NOMO-1 treated with DMSO at 0.1 percent for 48 hours (cell line): ENCODE results near the gene GPHN.

Source experiments
- DNase-seq: peaks from one replicate; lab custom pipeline; 2025; ENCODE audit not compliant: unreplicated experiment; lab: John Stamatoyannopoulos, UW

The GPHN gene

DNA sequence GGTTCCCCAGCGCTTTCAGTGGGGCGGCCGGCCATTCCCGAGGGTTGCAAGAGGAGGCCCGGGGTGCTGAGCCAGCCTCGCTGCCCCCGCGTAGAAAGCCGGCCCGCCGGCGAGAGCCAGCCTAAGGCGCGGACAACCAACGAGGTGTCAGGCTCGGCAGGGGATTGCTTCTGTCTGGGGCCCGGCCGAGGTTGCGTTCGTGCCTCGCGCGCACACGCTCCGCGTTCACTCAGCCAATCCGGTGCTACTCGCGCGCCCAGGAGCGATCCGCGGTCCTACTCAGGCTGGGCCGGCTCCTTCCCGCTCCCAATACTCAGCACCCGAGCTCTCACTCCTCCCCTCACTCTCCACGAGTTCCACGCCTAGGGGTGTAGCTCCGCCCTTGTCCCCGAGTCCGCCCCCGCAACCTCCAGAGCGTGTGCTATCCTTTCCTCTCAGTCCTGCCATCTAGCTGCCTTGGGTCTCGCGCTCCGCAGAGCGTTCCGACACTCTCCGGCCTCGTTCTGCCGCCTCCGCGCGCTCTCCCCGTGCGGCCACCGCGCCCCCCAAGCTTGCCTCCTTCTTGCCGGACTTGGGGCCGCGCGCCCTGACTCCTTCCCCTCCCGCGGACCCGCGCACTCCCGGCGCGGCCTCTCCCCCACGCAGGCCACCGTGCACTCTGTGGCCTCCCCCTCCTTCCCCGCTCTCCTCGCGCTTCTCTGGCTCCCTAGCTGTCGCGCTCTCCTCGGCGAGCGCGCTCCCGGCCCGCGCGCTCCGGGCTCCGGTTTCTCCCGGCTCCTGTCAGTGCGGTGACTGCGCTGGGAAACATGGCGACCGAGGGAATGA lies at the start of gene GPHN:
GPHN (plus strand) TSS at position 426 of the 825 bp plus-strand sequence.
- peak; percentile 95 for DNase-seq

- DNase-seq = no peak
Observed at GRCh38 chr14:66459603-66460002, 48.3 kb upstream of the GPHN start.

DNA sequence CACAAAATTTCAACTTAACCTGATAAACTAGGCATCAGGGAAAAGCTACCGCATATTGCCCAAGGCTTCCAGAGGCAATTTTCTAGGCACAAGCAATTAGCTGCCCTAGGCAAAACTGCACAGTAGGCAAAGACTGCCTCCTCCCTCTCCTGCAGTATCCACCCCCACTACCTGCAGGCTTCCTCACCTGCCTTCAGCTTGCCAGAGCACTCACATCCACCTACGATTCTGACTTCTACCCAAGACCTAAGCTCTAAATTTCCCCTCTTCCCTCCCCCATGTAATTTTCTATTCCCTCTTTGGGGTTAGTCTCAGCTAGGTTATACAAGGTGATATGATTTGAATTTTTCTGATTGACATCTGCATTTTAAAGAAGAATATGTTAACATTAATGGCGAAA lies 43.7 kb upstream of the GPHN start:
- no peak for DNase-seq

- DNase-seq = no peak
Observed at GRCh38 chr14:66468778-66469367, 39.1 kb upstream of the GPHN start.

- no peak for DNase-seq
Observed at GRCh38 chr14:66471584-66471983, 36.4 kb upstream of the GPHN start.

DNA sequence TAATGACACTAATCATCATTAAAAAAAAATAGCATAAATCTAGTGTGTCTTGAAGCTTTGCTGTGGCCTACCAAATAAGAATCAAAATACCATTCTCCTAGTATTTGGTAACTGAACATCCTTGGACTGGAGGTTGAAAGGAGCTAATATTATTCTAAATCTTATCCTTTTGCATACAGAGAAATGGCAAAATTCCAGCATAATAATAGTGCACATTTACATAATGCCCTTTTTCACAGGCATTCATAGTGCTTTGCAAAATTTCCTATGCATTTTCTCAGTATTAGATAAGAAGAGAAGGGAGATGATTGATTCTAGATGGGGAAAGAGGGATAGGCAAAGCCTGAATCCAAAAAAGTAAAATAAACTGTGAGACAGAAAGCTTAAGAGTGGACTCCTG lies 35.7 kb upstream of the GPHN start:
- no peak for DNase-seq

GRCh38 chr14:66473223-66473622 lies 34.7 kb upstream of the GPHN start:
- DNase-seq = no peak

GRCh38 chr14:66476964-66477363 lies 31.0 kb upstream of the GPHN start:
- no peak for DNase-seq

- DNase-seq = peak; percentile 18
Observed at GRCh38 chr14:66477567-66477966, 30.4 kb upstream of the GPHN start.

DNA sequence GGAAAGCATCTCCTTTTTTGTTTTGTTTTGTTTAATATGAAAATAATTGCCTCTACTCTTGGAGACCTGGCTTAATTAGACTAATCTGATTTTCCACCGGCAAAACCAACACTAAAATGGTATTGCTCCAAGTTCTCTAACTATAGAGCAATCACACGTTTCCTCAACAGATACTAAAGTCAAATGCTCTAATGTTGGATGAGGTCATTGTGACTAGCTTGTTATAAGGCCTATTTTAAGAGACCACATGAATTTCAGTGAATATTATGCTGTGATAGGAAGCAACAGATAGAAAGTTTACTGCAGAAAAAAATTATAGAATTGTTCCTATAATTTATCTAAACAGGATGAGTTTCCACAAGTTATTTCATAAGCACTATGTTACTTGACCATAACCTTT lies 25.1 kb upstream of the GPHN start:
- DNase-seq = no peak

DNA sequence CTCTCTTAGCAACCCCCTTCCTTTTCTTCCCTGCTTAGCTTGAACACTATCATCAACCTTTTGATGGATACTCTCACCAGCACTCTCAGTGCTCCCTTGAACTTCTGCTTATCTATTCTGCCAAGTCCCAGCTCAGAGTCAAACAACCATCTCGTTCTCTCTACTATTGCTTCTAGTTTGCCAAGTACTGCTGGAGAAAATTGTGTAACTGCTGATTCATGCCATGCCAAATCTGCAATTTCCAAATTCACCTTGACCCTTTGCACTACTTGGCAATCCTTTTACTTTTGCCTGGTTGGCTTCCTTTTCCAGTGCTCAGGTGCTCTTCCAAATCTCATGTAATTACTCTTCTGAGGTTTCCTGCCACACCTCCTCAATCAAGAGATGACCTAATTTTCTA lies 24.6 kb upstream of the GPHN start:
- no peak for DNase-seq

DNA sequence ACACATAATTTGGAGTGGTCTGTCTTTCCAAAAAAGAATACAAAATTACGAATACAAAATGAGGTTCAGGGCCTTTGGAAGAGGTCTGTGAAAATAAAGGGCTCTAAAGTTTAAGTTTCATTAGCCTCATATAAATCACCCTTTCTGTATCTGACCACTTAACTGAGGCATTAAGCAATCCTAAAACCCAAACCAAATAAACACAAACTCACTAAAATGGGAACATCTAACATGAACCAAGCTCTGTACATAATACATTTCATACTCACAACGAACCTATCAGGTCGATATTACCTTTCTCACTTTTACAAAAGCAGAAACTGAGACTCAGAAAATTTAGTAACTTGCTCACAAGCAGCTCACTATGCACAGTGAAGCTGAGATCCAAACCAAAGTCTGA lies 22.9 kb upstream of the GPHN start:
- DNase-seq = no peak

- DNase-seq = no peak
Observed at GRCh38 chr14:66485910-66486421, 22.0 kb upstream of the GPHN start, which contains the start of gene CCDC196. Gene CCDC196 (plus strand): TSS chr14:66486371. CDS start chr14:66486503, 132 bp downstream.

- DNase-seq = no peak
Observed at GRCh38 chr14:66487164-66487563, 20.8 kb upstream of the GPHN start.

DNA sequence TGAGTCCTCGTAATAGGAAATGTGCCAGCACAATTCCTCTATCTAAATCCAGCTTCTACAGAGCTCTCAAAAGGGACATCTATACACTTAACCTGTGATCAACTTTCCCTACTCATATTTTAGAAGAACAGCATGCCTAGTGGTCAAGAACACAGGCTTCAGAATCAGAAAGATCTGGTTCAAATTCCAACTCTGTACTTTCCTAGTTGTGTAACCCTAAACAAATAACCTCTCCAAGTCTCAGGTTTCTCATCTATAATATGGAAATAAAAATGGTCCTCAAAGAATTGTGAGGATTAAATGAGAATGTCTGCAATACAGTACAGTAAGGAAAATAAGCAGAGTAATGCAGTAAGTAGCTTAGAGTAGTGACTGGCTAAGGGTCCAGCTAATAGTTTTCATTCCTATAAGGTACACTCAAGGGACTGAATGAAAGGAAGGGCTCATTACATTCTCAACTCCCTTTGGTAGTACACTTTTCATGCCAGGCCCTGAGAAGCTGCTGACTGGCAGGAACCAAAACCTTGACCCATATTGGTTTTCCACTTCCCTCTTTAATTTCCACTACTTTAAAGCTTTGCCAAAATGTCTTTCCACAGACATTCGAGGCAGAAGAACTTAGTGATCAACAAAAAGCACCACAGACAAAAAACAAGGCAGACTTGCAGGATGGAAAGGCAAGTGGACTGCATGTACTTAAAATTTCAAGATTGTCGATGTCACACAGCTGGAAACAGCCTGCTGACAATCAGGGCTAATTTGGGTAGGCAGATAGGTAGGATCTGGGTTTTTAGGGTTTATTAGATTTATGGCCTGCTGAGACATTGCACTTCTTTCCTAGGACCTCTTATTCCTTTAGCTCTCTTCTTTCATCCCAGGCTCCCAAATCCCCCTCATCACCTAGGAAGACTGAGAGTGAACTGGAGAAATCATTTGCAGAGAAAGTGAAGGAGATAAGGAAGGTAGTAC lies 17.5 kb upstream of the GPHN start:
- DNase-seq = no peak

GRCh38 chr14:66493750-66494149 lies 14.2 kb upstream of the GPHN start:
- no peak for DNase-seq

- DNase-seq = peak; percentile 61
Observed at GRCh38 chr14:66495218-66496098, 12.5 kb upstream of the GPHN start.

- DNase-seq = no peak
Observed at GRCh38 chr14:66496188-66496807, 11.6 kb upstream of the GPHN start.

DNA sequence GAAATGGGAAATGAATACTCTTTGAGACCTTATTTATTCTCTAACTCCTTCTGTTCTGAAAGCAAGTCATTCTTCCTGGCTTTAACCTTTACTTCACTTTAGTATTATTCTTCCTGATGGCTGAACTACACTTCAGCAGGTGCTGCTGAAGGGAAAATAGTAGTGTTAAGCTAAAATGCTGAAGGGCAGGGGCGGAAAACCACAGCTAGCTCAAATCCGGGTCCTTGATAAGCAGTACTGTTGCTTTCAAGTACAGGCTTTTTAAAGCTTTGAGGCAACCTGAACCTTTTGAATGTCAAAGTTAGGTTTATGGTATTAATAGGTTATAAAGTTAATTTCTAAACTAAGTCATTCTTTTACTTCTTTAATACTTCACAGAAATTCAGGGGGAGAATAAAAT lies 11.0 kb upstream of the GPHN start:
- DNase-seq = no peak

DNA sequence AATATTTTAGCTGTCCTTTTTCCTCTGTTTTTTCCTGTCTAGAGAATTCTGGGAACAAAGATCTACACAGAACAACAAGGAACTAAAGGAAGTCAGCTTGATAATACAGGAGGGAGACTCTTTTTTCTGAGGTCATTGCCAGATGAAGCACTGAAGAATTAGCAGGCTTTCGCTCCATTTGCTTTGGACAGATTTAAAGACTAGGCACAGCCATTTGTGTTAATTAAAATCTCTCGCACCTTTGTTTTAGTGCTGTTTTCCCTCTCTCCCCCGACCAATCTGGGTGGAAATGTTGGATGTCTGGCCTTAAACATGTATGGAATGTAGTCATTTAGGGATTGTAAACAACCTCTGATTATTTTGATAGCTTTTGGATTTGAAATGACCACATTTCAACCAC lies 9.6 kb upstream of the GPHN start:
- no peak for DNase-seq
